Ammon's horn (tissue), 1 donor: ENCODE measurements around the gene MS4A2.
"Not testable (repeated sequence)": the region's sequence is repeated elsewhere in the genome, so short reads cannot be mapped to it uniquely, and the experiment has no call there.

ENCODE experiments used
- DNase-seq: peaks from one replicate; pipeline ENCODE4 v3.0.0-alpha.2; 2016; ENCODE audit warnings: low spot score

MS4A2 gene

DNA sequence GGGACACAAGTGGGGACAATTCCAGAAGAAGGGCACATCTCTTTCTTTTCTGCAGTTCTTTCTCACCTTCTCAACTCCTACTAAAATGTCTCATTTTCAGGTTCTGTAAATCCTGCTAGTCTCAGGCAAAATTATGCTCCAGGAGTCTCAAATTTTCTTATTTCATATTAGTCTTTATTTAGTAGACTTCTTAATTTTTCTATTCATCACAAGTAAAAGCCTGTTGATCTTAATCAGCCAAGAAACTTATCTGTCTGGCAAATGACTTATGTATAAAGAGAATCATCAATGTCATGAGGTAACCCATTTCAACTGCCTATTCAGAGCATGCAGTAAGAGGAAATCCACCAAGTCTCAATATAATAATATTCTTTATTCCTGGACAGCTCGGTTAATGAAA, at the start of gene MS4A2:
TSS of gene MS4A2 (plus strand) at position 301 of the 400 bp plus-strand sequence. CDS start 102 bp downstream, outside the sequence.
- DNase-seq: no peak

DNA sequence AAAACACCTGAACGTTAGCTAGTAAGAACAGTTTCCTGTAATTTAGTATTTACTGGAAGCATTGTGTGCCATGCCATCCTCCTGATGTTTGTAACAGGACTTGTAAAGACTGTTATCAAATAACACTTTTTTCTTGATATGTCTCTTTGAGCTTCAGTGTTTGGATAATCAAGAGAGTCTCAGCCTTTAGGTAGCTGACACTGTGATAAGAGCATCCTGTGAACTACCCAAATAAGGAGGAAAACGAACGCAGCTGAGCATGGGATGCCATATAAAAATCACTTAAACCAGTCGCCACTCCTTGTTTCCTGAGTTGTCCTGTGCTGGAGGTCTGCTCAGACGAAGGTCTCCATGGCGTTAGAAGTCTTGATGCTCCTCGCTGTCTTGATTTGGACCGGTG, 48.4 kb upstream of the MS4A2 start, which contains the start of gene OOSP2:
TSS of gene OOSP2 (plus strand) at position 301 of the 400 bp plus-strand sequence. CDS start at position 352, 51 bp downstream.
- DNase-seq: no peak

DNA sequence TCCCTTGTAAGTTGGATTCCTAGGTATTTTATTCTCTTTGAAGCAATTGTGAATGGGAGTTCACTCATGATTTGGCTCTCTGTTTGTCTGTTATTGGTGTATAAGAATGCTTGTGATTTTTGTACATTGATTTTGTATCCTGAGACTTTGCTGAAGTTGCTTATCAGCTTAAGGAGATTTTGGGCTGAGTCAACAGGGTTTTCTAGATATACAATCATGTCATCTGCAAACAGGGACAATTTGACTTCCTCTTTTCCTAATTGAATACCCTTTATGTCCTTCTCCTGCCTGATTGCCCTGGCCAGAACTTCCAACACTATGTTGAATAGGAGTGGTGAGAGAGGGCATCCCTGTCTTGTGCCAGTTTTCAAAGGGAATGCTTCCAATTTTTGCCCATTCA, 38.0 kb upstream of the MS4A2 start:
- DNase-seq: not testable (repeated sequence)

DNA sequence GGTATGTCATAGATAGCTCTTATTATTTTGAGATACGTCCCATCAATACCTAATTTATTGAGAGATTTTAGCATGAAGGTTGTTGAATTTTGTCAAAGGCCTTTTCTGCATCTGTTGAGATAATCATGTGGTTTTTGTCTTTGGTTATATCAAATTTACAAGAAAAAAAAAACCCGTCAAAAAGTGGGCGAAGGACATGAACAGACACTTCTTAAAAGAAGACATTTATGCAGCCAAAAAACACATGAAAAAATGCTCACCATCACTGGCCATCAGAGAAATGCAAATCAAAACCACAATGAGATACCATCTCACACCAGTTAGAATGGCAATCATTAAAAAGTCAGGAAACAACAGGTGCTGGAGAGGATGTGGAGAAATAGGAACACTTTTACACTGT, 37.6 kb upstream of the MS4A2 start:
- DNase-seq: not testable (repeated sequence)

DNA sequence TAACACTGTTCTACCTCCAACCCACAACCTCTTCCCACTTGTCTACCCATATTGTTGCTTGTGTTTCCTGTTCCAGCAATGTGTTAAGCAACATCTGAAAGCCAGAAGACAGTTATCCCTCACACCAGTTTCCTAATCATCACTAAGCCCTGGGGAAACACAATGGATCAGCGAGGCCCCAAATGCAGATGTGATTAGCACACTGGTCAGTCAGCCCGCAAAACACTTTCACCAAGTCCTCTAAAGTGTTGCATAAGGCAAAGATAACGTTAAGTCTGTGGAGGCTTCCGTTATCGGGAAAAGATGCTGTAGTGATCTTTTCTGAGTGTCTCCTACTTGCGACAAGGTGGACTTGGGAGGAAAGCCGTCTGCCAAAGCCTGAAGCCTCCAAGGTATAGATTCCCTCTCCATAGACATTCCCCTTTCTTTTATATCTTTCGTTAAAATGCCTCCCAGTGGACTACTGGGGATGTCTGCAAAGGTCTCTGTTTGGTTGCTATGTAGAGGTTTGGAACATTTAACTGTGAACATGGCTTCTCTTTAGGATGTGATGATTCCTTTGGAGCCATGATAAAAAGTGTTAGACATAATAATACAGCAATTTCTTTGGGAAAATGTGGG, 32.0 kb upstream of the MS4A2 start, which contains the start of gene MS4A3:
TSS of gene MS4A3 (plus strand) at position 317 of the 621 bp plus-strand sequence. CDS start 4,496 bp downstream, outside the sequence.
- DNase-seq: no peak

DNA sequence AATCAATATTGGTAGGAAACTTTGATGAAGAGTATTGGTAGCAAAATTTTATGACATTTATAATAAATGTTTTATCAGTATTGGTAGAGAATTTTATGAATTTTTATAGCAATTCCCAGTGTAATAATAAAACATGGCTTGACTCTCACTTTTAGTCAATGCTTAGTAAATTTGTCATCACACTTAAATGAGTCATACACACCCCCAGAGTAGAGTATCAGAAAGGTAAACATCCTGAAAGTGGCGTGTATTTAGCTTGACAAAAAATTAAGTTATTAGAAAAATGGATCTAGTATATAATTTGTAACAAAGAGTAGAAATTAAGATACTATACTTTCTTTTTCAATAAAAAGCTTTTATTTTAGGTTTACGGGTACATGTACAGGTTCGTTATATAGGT, 29.4 kb upstream of the MS4A2 start:
- no peak for DNase-seq

DNA sequence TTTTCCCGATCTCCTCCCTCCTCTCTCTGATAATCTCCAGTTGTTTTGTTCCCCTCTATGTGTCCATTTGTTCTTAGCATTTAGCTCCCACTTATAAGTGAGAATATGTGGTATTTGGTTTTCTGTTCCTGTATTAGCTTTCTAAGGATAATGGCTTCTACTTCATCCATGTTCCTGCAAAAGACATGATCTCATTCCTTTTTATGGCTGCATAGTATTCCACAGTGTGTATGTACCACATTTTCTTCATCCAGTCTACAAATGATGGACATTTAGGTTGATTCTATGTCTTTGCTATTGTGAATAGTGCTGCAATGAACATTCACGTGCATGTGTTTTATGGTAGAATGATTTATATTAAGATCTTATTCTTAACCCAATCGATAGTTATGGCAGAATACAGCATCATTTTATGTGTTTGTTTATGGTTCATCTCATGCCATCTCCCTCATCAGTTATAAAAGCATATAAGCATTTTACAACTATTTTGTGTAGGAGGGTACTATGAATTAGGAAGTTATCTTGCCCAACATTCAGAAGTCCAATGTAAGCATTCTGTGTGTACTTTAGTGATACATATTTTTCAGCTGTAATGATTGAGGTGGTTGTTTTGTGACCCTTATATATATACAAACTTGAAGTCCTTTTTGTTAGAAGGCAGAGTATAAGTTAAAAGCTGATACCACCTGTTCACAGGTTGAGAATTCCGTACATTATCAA, 28.8 kb upstream of the MS4A2 start:
- no peak for DNase-seq

DNA sequence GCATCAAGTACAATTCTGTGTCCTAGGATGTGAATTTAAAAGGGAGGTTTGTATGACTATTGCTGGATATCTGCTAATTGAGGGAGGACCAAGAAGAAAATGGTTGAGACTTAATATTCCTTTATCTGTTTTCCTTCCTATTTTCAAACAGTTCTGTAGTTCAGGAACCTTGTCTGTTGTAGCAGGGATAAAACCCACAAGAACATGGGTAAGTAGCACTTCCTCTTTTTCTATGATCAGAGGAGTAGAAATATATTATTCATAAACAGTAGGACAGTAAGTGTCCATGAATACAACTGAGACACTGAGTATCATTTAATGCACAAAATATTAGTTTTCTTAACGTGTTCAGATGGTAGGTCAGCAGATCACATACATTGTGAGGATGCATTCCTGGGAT, 24.4 kb upstream of the MS4A2 start:
- DNase-seq: no peak

DNA sequence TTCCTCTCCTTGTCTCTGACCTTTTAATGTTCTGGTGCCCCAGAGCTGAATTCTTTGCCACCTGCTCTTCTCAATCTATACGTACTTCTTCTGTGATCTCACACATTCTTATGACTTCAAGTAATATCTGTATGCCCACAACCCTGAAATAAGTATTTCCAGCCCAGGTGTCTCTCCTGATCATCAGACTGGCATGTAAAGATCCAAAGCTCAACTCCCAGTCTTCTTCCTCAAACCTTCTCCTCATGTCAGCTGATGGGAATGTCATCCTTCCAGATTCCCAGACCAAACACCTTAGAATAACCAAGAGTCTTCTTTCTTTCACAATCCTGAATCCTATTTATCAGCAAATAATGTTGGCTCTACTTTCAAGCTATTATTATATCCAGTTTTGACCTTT, 22.7 kb upstream of the MS4A2 start:
- no peak for DNase-seq

DNA sequence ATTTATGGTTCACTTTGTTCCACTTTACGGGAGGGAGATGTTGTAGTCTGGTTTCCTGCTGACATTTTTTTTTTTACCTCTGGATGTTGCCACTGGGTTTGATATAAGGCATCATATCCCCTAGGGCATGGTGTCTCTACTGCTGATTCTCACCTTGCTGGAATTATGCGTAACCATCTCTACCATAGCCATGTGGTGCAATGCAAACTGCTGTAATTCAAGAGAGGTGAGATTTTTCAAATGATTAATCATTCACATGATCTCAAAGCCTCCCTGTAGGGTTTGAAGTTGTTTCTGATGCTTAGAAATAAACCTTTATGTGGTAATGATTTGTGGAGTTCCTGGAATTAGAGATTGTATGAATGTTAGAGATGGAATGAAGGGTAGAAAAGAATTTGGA, 19.0 kb upstream of the MS4A2 start:
- no peak for DNase-seq

DNA sequence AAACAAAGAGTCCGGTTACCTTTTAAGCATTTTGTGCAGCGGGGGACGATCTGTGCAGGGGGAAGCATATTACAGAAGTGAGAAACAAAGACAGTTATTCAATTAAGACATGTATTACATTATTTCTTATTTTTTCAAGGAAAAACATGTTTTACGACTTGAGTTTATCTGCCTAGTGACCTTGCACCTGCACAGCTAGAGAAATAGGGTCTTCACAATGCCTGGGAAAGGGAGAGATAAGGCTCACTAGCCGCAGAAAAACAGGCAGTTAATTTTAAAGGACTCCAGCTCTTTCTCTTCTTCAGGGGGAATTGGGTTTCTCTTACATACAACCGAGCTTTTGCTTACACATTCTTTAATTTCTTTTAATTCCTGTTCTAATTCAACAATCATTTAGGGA, 16.8 kb upstream of the MS4A2 start:
- not testable (repeated sequence) for DNase-seq

DNA sequence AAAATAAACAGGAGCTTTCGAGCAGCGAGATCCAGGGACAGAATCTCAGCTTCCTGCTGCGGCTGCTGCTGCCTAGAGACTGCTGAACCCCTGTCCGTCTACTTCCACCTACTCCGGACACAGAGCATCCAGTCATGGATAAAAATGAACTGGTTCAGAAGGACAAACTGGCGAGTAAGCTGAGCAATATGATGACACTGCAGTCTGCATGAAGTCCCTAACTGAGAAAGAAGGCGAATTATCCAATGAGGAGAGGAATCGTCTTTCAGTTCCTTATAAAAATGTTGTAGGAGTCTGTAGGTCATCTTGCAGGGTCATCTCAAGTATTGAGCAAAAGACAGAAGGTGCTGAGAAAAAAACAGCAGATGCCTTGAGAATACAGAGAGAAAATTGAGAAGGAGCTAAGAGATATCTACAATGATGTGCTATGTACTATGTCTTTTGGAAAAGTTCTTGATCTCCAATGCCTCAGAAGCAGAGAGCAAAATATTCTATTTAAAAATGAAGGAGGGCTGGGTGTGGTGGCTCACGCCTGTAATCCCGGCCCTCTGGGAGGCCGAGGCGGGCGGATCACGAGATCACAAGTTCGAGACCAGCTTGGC, 11.1 kb upstream of the MS4A2 start:
- DNase-seq: no peak

DNA sequence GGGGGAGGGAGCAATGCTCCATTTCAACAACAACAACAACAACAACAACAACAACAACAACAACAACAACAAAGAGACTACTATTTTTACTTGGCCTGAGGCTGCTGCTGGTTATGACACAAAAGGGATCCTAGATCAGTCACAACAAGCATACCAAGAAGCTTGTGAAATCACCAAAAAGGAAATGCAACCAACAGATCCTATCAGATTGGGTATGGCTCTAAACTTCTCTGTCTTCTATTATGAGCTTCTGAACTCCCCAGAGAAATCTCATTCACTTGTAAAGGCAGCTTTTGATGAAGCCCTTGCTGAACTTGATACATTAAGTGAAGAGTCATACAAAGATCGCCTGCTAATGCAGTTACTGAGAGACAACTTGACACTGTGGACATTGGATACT, 10.5 kb upstream of the MS4A2 start:
- no peak for DNase-seq

DNA sequence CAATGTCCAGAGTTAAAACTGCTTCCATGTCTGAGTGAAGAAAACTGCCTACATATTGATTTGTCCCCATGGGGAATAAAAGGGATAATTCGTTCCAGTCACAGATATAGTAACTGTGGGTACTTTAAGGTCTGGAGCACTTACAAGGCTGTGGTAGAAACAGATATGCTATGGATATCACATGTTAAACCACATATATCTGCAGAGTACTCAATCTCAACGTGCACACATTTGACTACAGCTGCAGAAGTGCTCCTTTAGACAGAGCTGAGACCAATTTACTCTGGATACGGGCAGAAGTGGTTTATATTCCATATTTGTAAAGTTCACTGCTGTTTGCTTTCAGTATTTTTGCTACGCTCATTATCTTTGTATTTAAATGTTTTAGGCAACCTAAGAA, 9.7 kb upstream of the MS4A2 start:
- no peak for DNase-seq

DNA sequence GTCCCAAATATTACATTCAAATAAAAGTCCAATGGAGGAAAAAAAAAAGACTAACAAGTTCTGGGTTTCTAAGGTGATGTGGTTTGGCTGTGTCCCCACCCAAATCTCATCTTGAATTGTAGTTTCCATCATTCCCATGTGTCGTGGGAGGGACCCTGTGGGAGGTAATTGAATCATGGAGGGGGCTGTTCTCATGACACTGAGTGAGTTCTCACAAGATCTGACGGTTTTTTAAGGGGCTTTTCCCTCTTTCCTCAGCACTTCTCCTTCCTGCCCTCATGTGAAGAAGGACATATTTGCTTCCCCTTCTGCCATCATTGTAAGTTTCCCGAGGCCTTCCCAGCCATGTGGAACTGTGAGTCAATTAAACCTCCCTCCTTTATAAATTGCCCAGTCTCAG, 7.9 kb upstream of the MS4A2 start:
- DNase-seq: no peak

DNA sequence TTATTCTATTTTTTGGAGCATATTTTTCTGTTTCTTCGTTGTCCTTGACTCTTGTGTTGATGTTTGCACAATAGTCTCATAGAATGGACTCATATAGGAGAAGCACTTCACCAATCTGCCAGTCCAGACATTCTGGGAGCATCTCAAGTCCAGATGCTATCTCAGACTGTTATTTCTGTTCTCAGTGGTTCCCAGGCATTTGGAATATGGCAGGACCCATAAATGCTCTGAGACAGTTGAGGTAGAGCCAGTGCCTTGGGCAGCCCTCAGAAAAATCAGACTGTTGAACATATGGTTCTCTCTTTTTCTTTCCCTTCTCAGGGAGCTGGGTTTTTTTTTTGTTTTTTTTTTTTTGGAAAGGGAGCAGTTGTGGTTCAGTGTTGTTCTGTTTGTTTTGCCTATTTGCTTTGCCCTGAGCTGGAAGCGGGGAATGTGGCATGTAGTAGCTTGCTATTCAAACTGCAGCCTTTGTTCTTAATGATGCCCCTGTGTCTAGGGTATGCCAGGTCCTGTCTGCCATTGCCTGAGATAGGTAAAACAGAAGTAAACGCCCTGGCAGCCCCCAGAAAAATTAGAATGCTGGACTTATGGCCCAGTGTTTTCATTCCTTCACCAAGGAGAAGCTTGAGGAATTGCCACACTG, 3.7 kb upstream of the MS4A2 start:
- no peak for DNase-seq

DNA sequence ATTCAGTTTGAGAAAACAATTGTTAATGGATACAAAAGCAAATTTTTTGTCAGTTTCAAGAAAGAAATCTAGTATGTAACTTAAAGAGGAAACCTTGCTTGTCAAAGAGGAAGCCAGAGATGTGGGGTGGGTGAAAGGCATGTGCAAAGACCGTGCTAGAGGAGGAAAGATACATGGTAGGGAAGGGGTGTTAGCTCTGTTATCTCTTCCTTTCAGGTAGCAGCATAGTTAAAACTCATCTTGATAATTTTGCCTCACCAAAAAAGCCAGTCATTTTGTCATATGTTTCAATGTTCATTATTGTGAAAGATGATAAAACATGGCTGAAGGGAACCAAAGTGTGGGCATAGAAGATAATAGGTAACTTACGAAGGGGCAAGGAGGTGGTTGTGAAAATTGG, 2.6 kb upstream of the MS4A2 start:
- DNase-seq: no peak

DNA sequence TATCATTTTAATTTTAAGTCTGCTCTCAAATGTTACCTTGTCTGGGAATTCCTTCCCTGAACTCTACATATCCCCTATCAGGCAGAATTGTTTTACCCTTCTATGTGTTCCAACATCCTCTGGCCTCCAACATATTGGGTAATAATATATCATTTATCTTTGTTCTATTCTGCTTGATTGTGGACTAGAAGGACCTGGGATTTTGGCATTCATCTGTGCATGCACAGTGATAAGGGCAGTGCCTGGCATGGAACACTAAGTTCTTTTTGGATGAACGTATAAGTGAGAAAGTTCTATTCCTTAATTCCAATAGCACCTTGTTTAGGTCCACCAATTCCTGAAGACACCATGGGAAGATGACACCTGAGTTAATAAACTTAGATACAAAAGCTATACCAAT, 1.2 kb upstream of the MS4A2 start:
- DNase-seq: no peak

DNA sequence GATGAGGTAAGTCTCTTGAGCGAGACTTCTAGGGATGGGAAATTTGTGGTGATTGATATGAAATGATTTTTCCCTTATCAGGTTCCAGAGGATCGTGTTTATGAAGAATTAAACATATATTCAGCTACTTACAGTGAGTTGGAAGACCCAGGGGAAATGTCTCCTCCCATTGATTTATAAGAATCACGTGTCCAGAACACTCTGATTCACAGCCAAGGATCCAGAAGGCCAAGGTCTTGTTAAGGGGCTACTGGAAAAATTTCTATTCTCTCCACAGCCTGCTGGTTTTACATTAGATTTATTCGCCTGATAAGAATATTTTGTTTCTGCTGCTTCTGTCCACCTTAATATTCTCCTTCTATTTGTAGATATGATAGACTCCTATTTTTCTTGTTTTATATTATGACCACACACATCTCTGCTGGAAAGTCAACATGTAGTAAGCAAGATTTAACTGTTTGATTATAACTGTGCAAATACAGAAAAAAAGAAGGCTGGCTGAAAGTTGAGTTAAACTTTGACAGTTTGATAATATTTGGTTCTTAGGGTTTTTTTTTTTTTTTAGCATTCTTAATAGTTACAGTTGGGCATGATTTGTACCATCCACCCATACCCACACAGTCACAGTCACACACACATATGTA, 7.1 kb downstream of the MS4A2 start:
- no peak for DNase-seq

DNA sequence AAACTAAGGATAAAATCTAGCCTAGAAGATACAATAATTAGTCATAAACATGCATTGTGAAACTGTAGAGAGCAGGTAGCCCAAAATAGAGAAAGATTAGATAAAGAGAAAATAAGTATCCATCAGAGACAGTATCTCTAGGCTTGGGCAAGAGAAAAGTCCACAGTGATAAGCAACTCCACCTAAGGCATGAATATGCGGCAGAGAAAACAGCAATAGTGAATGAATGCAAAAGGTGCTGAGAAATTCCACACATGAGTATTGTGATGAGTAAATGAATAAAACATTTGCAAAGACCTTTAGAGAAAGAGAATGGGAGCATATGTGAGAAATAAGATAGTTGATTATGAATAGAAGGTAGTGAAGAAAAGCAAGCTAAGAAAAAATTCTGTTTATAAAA, 8.7 kb downstream of the MS4A2 start:
- DNase-seq: no peak

DNA sequence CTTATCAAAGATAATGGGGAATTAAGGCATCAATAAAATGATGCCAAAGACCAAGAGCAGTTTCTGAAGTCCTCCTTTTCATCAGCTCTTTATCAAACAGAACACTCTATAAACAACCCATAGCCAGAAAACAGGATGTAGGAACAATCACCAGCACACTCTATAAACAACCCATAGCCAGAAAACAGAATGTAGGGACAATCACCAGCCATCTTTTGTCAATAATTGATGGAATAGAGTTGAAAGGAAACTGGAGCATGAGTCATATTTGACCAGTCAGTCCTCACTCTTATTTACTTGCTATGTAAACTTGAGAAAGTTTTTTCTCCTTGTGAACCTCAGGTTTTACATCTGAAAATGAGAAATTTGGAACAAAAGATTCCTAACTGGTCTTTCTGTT, 10.0 kb downstream of the MS4A2 start:
- no peak for DNase-seq

DNA sequence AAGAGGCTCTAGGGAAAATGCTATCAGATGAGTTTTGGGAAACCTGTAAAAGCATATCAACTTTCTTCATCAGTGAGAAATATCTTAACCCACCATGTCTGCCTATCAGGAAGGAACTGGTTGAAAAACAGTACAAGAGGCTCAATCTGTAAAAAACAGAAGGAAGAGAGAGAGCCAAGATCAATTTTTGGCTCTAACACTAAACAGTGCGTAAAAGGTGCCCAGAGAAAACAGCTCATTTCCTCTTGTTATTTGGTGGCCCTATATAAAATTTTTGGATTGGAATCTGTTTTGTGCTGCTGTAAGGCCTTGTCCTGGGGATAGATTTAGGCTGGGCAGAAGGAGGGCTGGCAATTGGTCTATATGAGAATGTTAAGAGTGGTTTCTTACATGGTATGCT, 12.1 kb downstream of the MS4A2 start:
- DNase-seq: no peak
